Right atrium auricular region (tissue), 2 donors: ENCODE data around the gene ABRAXAS1. TPM values are rescaled to one million over a fixed set of nuclear protein-coding genes. Genes with fewer than 3 reads are reported as not detected.

Experiments
- DNase-seq: peaks from one replicate; pipeline ENCODE4 v3.0.0-alpha.2; 2019; ENCODE audit warnings: low spot score
- H3K27ac ChIP-seq, 2 donors: fragments of 200-600 bp; sonication (generic); 1 replicate in 1 of 2; 2 replicates in 1 of 2; pipeline ENCODE4 v1.5.1; 2016 to 2019
- H3K27me3 ChIP-seq, 2 donors: fragments of 200-600 bp; sonication (generic); one replicate each; pipeline versions ENCODE4 v1.5.1 to v1.6.0; 2017 to 2019
- H3K36me3 ChIP-seq: fragments of 200-600 bp; sonication (generic); one replicate; pipeline ENCODE4 v1.5.1; 2016
- H3K4me1 ChIP-seq, 2 donors: fragments of 200-600 bp; sonication (generic); one replicate each; pipeline versions ENCODE4 v1.5.1 to v1.6.0; 2017 to 2019
- H3K4me3 ChIP-seq, 2 donors: fragments of 200-600 bp; sonication (generic); 1 replicate in 1 of 2; 2 replicates in 1 of 2; pipeline ENCODE4 v1.5.1; 2017 to 2019; ENCODE audit warnings: mild to moderate bottlenecking in 1 of 2, moderate library complexity in 1 of 2
- H3K9me3 ChIP-seq, 2 donors: fragments of 200-600 bp; sonication (generic); one replicate each; pipeline ENCODE4 v1.5.1; 2019
- CTCF ChIP-seq, 2 donors: fragments of 200-600 bp; sonication (generic); IDR thresholded peaks; one replicate each; pipeline ENCODE4 v1.5.1; 2019; ENCODE audit warnings: antibody characterized with exemption in 2 of 2
- total RNA-seq, 2 donors: library from RNA; depleted of rRNA; stranded (reverse); fragments of >200 nt; gene quantifications; one replicate each; pipeline ENCODE4 v1.1.0, GENCODE V29; 2016

Gene ABRAXAS1
- total RNA-seq, 2 donors from 2014 or later, result 3.8 to 5.7 TPM

DNA sequence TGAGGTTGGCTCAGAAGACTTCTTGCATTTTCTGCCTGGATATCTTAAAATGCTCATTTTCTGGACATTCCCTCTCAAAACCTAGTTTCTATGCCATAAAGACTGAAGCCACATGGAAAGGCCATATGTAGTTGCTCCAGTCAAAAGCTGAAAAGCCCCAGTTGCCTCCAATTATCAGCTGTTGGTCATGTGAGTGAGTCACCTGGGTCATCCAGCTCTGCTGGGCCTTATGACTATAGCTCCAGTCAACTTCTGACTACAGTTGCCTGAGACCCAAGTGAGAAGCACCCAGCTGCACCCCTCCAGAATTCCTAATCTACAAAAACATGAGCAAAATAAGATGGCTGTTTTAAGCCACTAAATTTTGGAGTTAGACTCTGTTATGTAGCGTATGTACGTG lies 71.2 kb downstream of the ABRAXAS1 start:
- DNase-seq, result no peak
- H3K9me3 ChIP-seq, result no peaks in the 10 kb centered on the region
- no peak for TF ChIP-seq CTCF (IDR thresholded peaks at IDR 0.05)
- no peak overlapping the region for H3K27ac ChIP-seq
- H3K36me3 ChIP-seq, result peaks cover 57% of the 10 kb centered on the region
- H3K4me1 ChIP-seq, result no peaks in the 10 kb centered on the region
- no peak overlapping the region for H3K4me3 ChIP-seq
- no peaks in the 10 kb centered on the region for H3K27me3 ChIP-seq

Other genes with a start within 250 kb of the ABRAXAS1 start
- 10 to 100 TPM; 12.0 to 15.1 TPM for gene COQ2, start 200.3 kb downstream of the ABRAXAS1 start, total RNA-seq
- gene HPSE, start 150.3 kb downstream of the ABRAXAS1 start, total RNA-seq, result 1 to 10 TPM; 1.0 to 3.4 TPM
- gene HELQ, start 29.3 kb downstream of the ABRAXAS1 start, total RNA-seq, result 10 to 100 TPM in 1 of 2 donors, 1 to 10 TPM in 1; 8.8 to 10.7 TPM
- 10 to 100 TPM; 23.9 to 28.8 TPM for gene MRPS18C, start 29.0 kb downstream of the ABRAXAS1 start, total RNA-seq
- gene GPAT3, start 51.0 kb upstream of the ABRAXAS1 start, total RNA-seq, result 10 to 100 TPM; 27.7 to 32.5 TPM